T-cell (primary cell): ENCODE data around the gene ELMO2. TPM values are rescaled to one million over a fixed set of nuclear protein-coding genes. Genes with fewer than 3 reads are reported as not detected.

Experiments
- ATAC-seq, 4 experiments: fragments of 200-7000 bp in 3 of 4; fragments of 150-1000 bp in 1 of 4; cut with Tn5 transposase; replicated peaks in 1 of 4; 1 replicate in 3 of 4; 2 replicates in 1 of 4; pipeline ENCODE4 v1.10.0; 2021; ENCODE audit warnings: moderate library complexity in 3 of 4, mild to moderate bottlenecking in 2 of 4, moderate number of reproducible peaks in 1 of 4
- CTCF ChIA-PET, 2 donors: fragments of 300-600 bp; sonication (Branson Sonifier 250); formaldehyde crosslinking; loops; one replicate each; lab custom pipeline; 2022; ENCODE audit warnings: antibody characterized with exemption in 2 of 2; lab: Charles Lee
- POLR2A ChIA-PET, 2 donors: fragments of 300-600 bp; sonication (Branson Sonifier 250); formaldehyde crosslinking; loops; one replicate each; lab custom pipeline; 2022; ENCODE audit warnings: antibody characterized with exemption in 2 of 2; lab: Charles Lee
- DNase-seq, 35 experiments: peaks; one replicate each; pipeline versions ENCODE4 v3.0.0 to v3.0.0-alpha.2; 2013 to 2023
- H3K27ac ChIP-seq: one replicate; pipeline ENCODE4 v1.5.1; 2013; ENCODE audit warnings: low read length
- H3K27me3 ChIP-seq, 2 experiments: replicated peaks in 1 of 2; 1 replicate in 1 of 2; 2 replicates in 1 of 2; pipeline versions ENCODE4 v1.6.1 to v1.7.0; 2013; ENCODE audit warnings: low read length in 1 of 2, mixed read lengths in 1 of 2; ENCODE audit not compliant: control insufficient read depth in 2 of 2, insufficient read depth in 2 of 2; ENCODE audit errors: extremely low read depth in 1 of 2
- H3K36me3 ChIP-seq, 2 donors: 1 replicate in 1 of 2; 2 replicates in 1 of 2; pipeline versions ENCODE4 v1.6.1 to v1.7.0; 2013; ENCODE audit warnings: low read length in 1 of 2; ENCODE audit not compliant: control insufficient read depth in 2 of 2, insufficient read depth in 1 of 2; ENCODE audit errors: extremely low read depth in 1 of 2
- H3K4me1 ChIP-seq, 2 experiments: 1 replicate in 1 of 2; 2 replicates in 1 of 2; pipeline versions ENCODE4 v1.6.1 to v1.7.0; 2013; ENCODE audit warnings: low read length in 2 of 2, mixed read lengths in 1 of 2; ENCODE audit not compliant: insufficient read depth in 2 of 2, control insufficient read depth in 1 of 2; ENCODE audit errors: extremely low read depth in 1 of 2
- H3K4me3 ChIP-seq, 2 donors: 1 replicate in 1 of 2; 2 replicates in 1 of 2; pipeline versions ENCODE4 v1.5.1 to v1.7.0; 2013; ENCODE audit warnings: mild to moderate bottlenecking in 2 of 2, low read length in 1 of 2, moderate library complexity in 1 of 2; ENCODE audit not compliant: control insufficient read depth in 1 of 2; ENCODE audit errors: extremely low read depth in 1 of 2
- H3K9me3 ChIP-seq: 2 replicates; pipeline ENCODE4 v1.7.0; 2013
- H3K27ac Mint-ChIP-seq, 2 donors: one replicate each; pipeline ENCODE4 v1.8.0; 2020 to 2021; ENCODE audit warnings: mild to moderate bottlenecking in 2 of 2, mixed read lengths in 2 of 2
- H3K27me3 Mint-ChIP-seq, 2 donors: one replicate each; pipeline ENCODE4 v1.8.0; 2021 to 2022; ENCODE audit warnings: mixed read lengths in 2 of 2
- H3K36me3 Mint-ChIP-seq: one replicate; pipeline ENCODE4 v1.8.0; 2021; ENCODE audit warnings: mixed read lengths
- H3K4me1 Mint-ChIP-seq, 3 donors: one replicate each; pipeline ENCODE4 v1.8.0; 2020 to 2022; ENCODE audit warnings: mixed read lengths in 3 of 3, mild to moderate bottlenecking in 1 of 3
- H3K4me3 Mint-ChIP-seq, 3 donors: one replicate each; pipeline ENCODE4 v1.8.0; 2020 to 2022; ENCODE audit warnings: mild to moderate bottlenecking in 3 of 3, mixed read lengths in 3 of 3, moderate library complexity in 3 of 3
- H3K9me3 Mint-ChIP-seq, 3 donors: one replicate each; pipeline ENCODE4 v1.8.0; 2020 to 2022; ENCODE audit warnings: mixed read lengths in 3 of 3
- WGBS: methylation state at CpG from one replicate; pipeline ENCODE4 v1.1.5; 2013; ENCODE audit warnings: missing lambda C conversion rate; ENCODE audit not compliant: insufficient coverage; 5-methylcytosine and 5-hydroxymethylcytosine counted together
- total RNA-seq, 35 experiments: library from RNA in 6 of 35; stranded (reverse) in 6 of 35; fragments of 120-200 nt in 1 of 35; gene quantifications; one replicate each; pipeline versions ENCODE4 v1.2.1 to v1.2.4 and lab custom pipeline; 2013 to 2026

Gene ELMO2
- total RNA-seq, 5 donors from 2014 or later (not counting 1 experiment from before 2014, with no cell fraction given): 48.8 to 86.6 (median 54.2) TPM

- ChIA-PET POLR2A (no interaction called here), CTCF (no interaction called here)
- Mint-ChIP-seq H3K4me3 (no peak overlapping the region), H3K36me3 (no peaks in the 10 kb centered on the region), H3K4me1 (peaks cover 0 to under 1% (median under 1%) of the 10 kb centered on the region in 3 donors), H3K27ac (no peak overlapping the region), H3K9me3 (no peaks in the 10 kb centered on the region), H3K27me3 (peaks cover 15 to 45% of the 10 kb centered on the region in 2 donors)
- no peak overlapping the region for H3K27ac ChIP-seq
- peaks cover 7 to 77% of the 10 kb centered on the region in 2 experiments for H3K27me3 ChIP-seq
- 67% methylated on average over 1 of the region's 3 CpGs for WGBS
- H3K4me3 ChIP-seq: no peak overlapping the region
- H3K4me1 ChIP-seq: peaks cover 0 to 3% of the 10 kb centered on the region in 2 experiments
- DNase-seq: no peak
- ATAC-seq: no peak
- H3K9me3 ChIP-seq: no peaks in the 10 kb centered on the region
- H3K36me3 ChIP-seq: no peaks in the 10 kb centered on the region
These were observed 69.7 kb downstream of the ELMO2 start for GRCh38 chr20:46336735-46337134.

- no peaks in the 10 kb centered on the region for H3K36me3 Mint-ChIP-seq
- peaks cover 23 to 51% of the 10 kb centered on the region in 2 donors for H3K27me3 Mint-ChIP-seq
- H3K27ac Mint-ChIP-seq: no peak overlapping the region
- ChIA-PET CTCF (no interaction called here), POLR2A (no interaction called here)
- no peaks in the 10 kb centered on the region for H3K9me3 Mint-ChIP-seq
- no peaks in the 10 kb centered on the region for H3K4me1 ChIP-seq
- ATAC-seq (no peak), DNase-seq (no peak)
- H3K36me3 ChIP-seq: no peaks in the 10 kb centered on the region
- H3K9me3 ChIP-seq: no peaks in the 10 kb centered on the region
- H3K4me1 Mint-ChIP-seq: no peaks in the 10 kb centered on the region
- no peak overlapping the region for H3K4me3 Mint-ChIP-seq
- no peak overlapping the region for H3K4me3 ChIP-seq
- H3K27ac ChIP-seq: no peak overlapping the region
- peaks cover 4 to 85% of the 10 kb centered on the region in 2 experiments for H3K27me3 ChIP-seq
- 83% methylated on average over 1 of the region's 9 CpGs for WGBS
These were observed 72.0 kb downstream of the ELMO2 start for GRCh38 chr20:46334303-46334904.

GRCh38 chr20:46333161-46333991 lies 73.0 kb downstream of the ELMO2 start:
- 75% methylated on average over 6 of the region's 8 CpGs for WGBS
- H3K36me3 Mint-ChIP-seq: no peaks in the 10 kb centered on the region
- H3K36me3 ChIP-seq: no peaks in the 10 kb centered on the region
- DNase-seq: no peak
- H3K4me3 ChIP-seq: no peak overlapping the region
- H3K4me1 ChIP-seq: no peaks in the 10 kb centered on the region
- no peaks in the 10 kb centered on the region for H3K4me1 Mint-ChIP-seq
- peaks cover 4 to 85% of the 10 kb centered on the region in 2 experiments for H3K27me3 ChIP-seq
- H3K9me3 ChIP-seq: no peaks in the 10 kb centered on the region
- no peak overlapping the region for H3K4me3 Mint-ChIP-seq
- ChIA-PET POLR2A (interaction anchor here in 1 of 2 donors (0.7 kb wide), 1 partner anchor 128 kb away, joined by 4 read pairs; no protein-coding TSS in a partner anchor), CTCF (no interaction called here)
- no peaks in the 10 kb centered on the region for H3K9me3 Mint-ChIP-seq
- H3K27me3 Mint-ChIP-seq: peaks cover 21 to 48% of the 10 kb centered on the region in 2 donors
- no peak overlapping the region for H3K27ac ChIP-seq
- no peak overlapping the region for H3K27ac Mint-ChIP-seq
- ATAC-seq: no peak

- DNase-seq: no peak
- no peak for ATAC-seq
- ChIA-PET CTCF (interaction anchor here in 1 of 2 donors (0.7 kb wide), 1 partner anchor 201 kb away, joined by 3 read pairs; no protein-coding TSS in a partner anchor), POLR2A (interaction anchor here in 1 of 2 donors (0.6 kb wide), 1 partner anchor 28 kb away, joined by 3 read pairs; no protein-coding TSS in a partner anchor)
- H3K4me3 Mint-ChIP-seq: no peak overlapping the region
- no peaks in the 10 kb centered on the region for H3K9me3 Mint-ChIP-seq
- no peaks in the 10 kb centered on the region for H3K36me3 Mint-ChIP-seq
- 77% methylated on average over 9 of the region's 12 CpGs for WGBS
- no peak overlapping the region for H3K27ac Mint-ChIP-seq
- H3K27me3 ChIP-seq: peaks cover 4 to 83% of the 10 kb centered on the region in 2 experiments
- H3K4me1 ChIP-seq: no peaks in the 10 kb centered on the region
- no peak overlapping the region for H3K27ac ChIP-seq
- no peaks in the 10 kb centered on the region for H3K4me1 Mint-ChIP-seq
- H3K9me3 ChIP-seq: no peaks in the 10 kb centered on the region
- peaks cover 21 to 46% of the 10 kb centered on the region in 2 donors for H3K27me3 Mint-ChIP-seq
- no peak overlapping the region for H3K4me3 ChIP-seq
- no peaks in the 10 kb centered on the region for H3K36me3 ChIP-seq
These were observed 73.8 kb downstream of the ELMO2 start for GRCh38 chr20:46332373-46333160.

- CTCF ChIA-PET: no interaction called here
- POLR2A ChIA-PET: interaction anchor here in 1 of 2 donors (0.6 kb wide), 1 partner anchor 32 kb away, joined by 6 read pairs; no protein-coding TSS in a partner anchor
- peaks cover 21 to 46% of the 10 kb centered on the region in 2 donors for H3K27me3 Mint-ChIP-seq
- Histone ChIP-seq H3K27me3 (peaks cover 4 to 81% of the 10 kb centered on the region in 2 experiments), H3K36me3 (no peaks in the 10 kb centered on the region), H3K4me1 (no peaks in the 10 kb centered on the region), H3K9me3 (no peaks in the 10 kb centered on the region), H3K27ac (no peak overlapping the region), H3K4me3 (no peak overlapping the region)
- H3K36me3 Mint-ChIP-seq: no peaks in the 10 kb centered on the region
- no peak for ATAC-seq
- H3K4me3 Mint-ChIP-seq: no peak overlapping the region
- H3K9me3 Mint-ChIP-seq: no peaks in the 10 kb centered on the region
- DNase-seq: no peak
- H3K27ac Mint-ChIP-seq: no peak overlapping the region
- WGBS: 81% methylated on average over 4 of the region's 13 CpGs
- no peaks in the 10 kb centered on the region for H3K4me1 Mint-ChIP-seq
These were observed 74.6 kb downstream of the ELMO2 start for GRCh38 chr20:46331611-46332361.
